HEK293T (cell line): ENCODE measurements around the gene PKD2L2.

Source experiments
- ARNT ChIP-seq: fragments of 450-650 bp; IDR thresholded peaks from 2 replicates; pipeline ENCODE4 v1.6.1; 2017; ENCODE audit warnings: mild to moderate bottlenecking
- BHLHE40 ChIP-seq: fragments of 450-650 bp; IDR thresholded peaks from 2 replicates; pipeline ENCODE4 v1.6.1; 2016; ENCODE audit warnings: mild to moderate bottlenecking, moderate library complexity, borderline replicate concordance
- ELF4 ChIP-seq: fragments of 450-650 bp; IDR thresholded peaks from 2 replicates; pipeline ENCODE4 v1.6.1; 2017; ENCODE audit warnings: antibody characterized with exemption
- FOXK2 ChIP-seq: fragments of 450-650 bp; IDR thresholded peaks from 2 replicates; pipeline ENCODE4 v1.6.1; 2016; ENCODE audit warnings: mild to moderate bottlenecking
- FOXM1 ChIP-seq: fragments of 450-650 bp; IDR thresholded peaks from 2 replicates; pipeline ENCODE4 v1.6.1; 2017; ENCODE audit warnings: mild to moderate bottlenecking, borderline replicate concordance
- HDGF ChIP-seq: fragments of 450-650 bp; IDR thresholded peaks from 2 replicates; pipeline ENCODE4 v1.6.1; 2017; ENCODE audit warnings: antibody characterized with exemption, borderline replicate concordance
- L3MBTL2 ChIP-seq: fragments of 450-650 bp; conservative IDR thresholded peaks from 2 replicates; pipeline ENCODE4 v1.6.1; 2016; ENCODE audit warnings: mild to moderate bottlenecking
- LEF1 ChIP-seq: fragments of 450-650 bp; IDR thresholded peaks from 2 replicates; pipeline ENCODE4 v1.6.1; 2017; ENCODE audit warnings: mild to moderate bottlenecking, borderline replicate concordance
- PKNOX1 ChIP-seq: fragments of 450-650 bp; IDR thresholded peaks from 2 replicates; pipeline ENCODE4 v1.6.1; 2016
- SP1 ChIP-seq: fragments of 450-650 bp; IDR thresholded peaks from 2 replicates; pipeline ENCODE4 v1.6.1; 2017
- SUZ12 ChIP-seq: fragments of 450-650 bp; IDR thresholded peaks from 2 replicates; pipeline ENCODE4 v1.6.1; 2016; ENCODE audit warnings: mild to moderate bottlenecking
- TARDBP ChIP-seq: fragments of 450-650 bp; IDR thresholded peaks from 2 replicates; pipeline ENCODE4 v1.6.1; 2016

- TF ChIP-seq SP1, result no peak
- TF ChIP-seq HDGF, result no peak
- TF ChIP-seq BHLHE40, result no peak
- no peak for TF ChIP-seq FOXM1
- TF ChIP-seq L3MBTL2, result no peak
- no peak for TF ChIP-seq ARNT
- no peak for TF ChIP-seq SUZ12
- TF ChIP-seq LEF1, result no peak
- TF ChIP-seq ELF4, result no peak
- TF ChIP-seq TARDBP, result no peak
- no peak for TF ChIP-seq FOXK2
- TF ChIP-seq PKNOX1, result no peak
Measured at GRCh38 chr5:137959488-137959887, 70.2 kb downstream of the PKD2L2 start.
